ENCODE results near the gene PCNA. TPM values are rescaled to one million over a fixed set of nuclear protein-coding genes. Genes with fewer than 3 reads are reported as not detected.

The PCNA gene
- total and polyA plus RNA-seq, 2 donors (not counting 1 experiment from before 2014, with no cell fraction given), result 31.7 to 73.4 TPM

DNA sequence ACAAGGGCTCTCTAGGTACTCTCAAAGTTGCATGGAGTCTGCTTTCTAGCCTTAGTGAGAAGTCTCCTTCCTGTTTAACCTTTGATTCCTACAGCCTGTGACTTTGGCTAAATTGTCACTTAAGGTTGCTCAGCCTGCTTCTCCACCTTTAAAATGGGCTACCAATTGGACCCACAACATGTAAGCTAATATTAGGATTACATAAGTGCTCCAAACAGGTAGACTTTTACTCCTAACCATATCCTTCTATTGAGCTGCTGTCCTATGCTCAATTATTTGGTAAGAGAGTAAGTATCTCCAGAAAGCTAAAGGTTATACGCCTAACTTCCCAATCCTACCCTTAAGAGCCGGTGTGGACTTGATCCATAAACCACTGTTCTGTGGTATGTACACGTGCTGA, 2.9 kb downstream of the PCNA start:
- no peak for TF ChIP-seq EZH2 (IDR thresholded peaks at IDR 0.05; ENCODE audit: borderline replicate concordance, insufficient read depth, low read depth, low read length, poor library complexity, severe bottlenecking)
- TF ChIP-seq, protein P1, sequence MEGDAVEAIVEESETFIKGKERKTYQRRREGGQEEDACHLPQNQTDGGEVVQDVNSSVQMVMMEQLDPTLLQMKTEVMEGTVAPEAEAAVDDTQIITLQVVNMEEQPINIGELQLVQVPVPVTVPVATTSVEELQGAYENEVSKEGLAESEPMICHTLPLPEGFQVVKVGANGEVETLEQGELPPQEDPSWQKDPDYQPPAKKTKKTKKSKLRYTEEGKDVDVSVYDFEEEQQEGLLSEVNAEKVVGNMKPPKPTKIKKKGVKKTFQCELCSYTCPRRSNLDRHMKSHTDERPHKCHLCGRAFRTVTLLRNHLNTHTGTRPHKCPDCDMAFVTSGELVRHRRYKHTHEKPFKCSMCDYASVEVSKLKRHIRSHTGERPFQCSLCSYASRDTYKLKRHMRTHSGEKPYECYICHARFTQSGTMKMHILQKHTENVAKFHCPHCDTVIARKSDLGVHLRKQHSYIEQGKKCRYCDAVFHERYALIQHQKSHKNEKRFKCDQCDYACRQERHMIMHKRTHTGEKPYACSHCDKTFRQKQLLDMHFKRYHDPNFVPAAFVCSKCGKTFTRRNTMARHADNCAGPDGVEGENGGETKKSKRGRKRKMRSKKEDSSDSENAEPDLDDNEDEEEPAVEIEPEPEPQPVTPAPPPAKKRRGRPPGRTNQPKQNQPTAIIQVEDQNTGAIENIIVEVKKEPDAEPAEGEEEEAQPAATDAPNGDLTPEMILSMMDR (IDR thresholded peaks at IDR 0.05), result no peak
- Histone ChIP-seq H3K79me2 (ENCODE audit: control insufficient read depth, insufficient read depth, low read length) (peaks cover 38% of the 10 kb centered on the region), H3K9me3 (ENCODE audit: control extremely low read depth in 1 of 3, control insufficient read depth in 2 of 3, insufficient read depth in 1 of 3, low read length in 2 of 3) (no peaks in the 10 kb centered on the region), H3K27me3 (replicated peaks in 1 of 4; ENCODE audit: control extremely low read depth in 1 of 4, control insufficient read depth in 3 of 4, insufficient read depth in 4 of 4, low read length in 3 of 4) (no peaks in the 10 kb centered on the region), H3K36me3 (replicated peaks in 1 of 2; ENCODE audit: control extremely low read depth in 1 of 2, control insufficient read depth in 1 of 2, extremely low read depth in 1 of 2, insufficient read depth in 2 of 2, low read length in 1 of 2) (peaks cover 1 to 26% of the 10 kb centered on the region in 2 experiments), H3K9ac (ENCODE audit: low read length) (no peak overlapping the region), H2AFZ (ENCODE audit: insufficient read depth, low read depth, low read length, poor library complexity, severe bottlenecking) (no peak overlapping the region), H3K4me3 (ENCODE audit: control extremely low read depth in 1 of 5, extremely low read depth in 1 of 5, insufficient read depth in 1 of 5, low read depth in 2 of 5, low read length in 4 of 5) (no peak overlapping the region), H3K4me1 (ENCODE audit: control insufficient read depth in 2 of 2, insufficient read depth in 2 of 2, low read length in 2 of 2) (peaks cover 22 to 23% of the 10 kb centered on the region in 2 donors), H4K20me1 (ENCODE audit: control insufficient read depth, insufficient read depth, low read length, poor library complexity, severe bottlenecking) (peaks cover 19% of the 10 kb centered on the region), H3K4me2 (replicated peaks; ENCODE audit: low read depth, low read length, poor library complexity, severe bottlenecking) (no peak overlapping the region), H3K27ac (ENCODE audit: low read length in 2 of 2) (no peak overlapping the region)
- H3K4me1 Mint-ChIP-seq, result peaks cover 36% of the 10 kb centered on the region
- WGBS (ENCODE audit: insufficient coverage), result no CpG with 5 or more reads among the region's 3 CpGs
- ChIA-PET CTCF (interaction anchor here (0.9 to 4.4 kb wide), 3 partner anchors 16 to 508 kb away, joined by 3 to 25 read pairs (median 7); no protein-coding TSS in a partner anchor), POLR2A (no interaction called here)
- intact Hi-C loops (cut with micrococcal nuclease), result no loop called here
- H3K27ac Mint-ChIP-seq, result no peak overlapping the region
- no peaks in the 10 kb centered on the region for H3K9me3 Mint-ChIP-seq (ENCODE audit: insufficient read depth)
- no peak for ATAC-seq (ENCODE audit: low read depth)
- no peak overlapping the region for H3K4me3 Mint-ChIP-seq
- H3K27me3 Mint-ChIP-seq, result no peaks in the 10 kb centered on the region
- no peak for DNase-seq

DNA sequence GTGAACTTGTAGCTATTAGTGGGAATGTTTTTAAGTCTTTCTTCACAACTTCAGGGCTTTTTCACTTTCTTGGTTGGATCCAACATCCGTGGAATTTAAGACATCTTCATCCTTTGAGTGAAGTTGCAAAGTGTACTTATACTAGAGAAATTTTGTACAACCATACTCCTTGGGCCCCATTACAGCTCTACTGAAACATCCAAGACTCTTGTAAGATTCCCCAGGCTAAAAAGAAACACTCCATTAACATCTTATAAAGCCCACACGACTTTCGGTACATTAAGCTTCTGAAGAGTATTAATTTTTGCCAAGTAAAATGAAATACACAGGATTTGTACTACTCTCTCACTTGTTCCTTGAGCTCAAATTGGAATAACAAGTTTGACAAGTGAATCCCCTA, 5.4 kb downstream of the PCNA start:
- peaks cover 26% of the 10 kb centered on the region for H3K4me1 Mint-ChIP-seq
- ChIA-PET POLR2A (no interaction called here), CTCF (interaction anchor here (0.5 to 0.8 kb wide), 2 partner anchors 109 to 139 kb away, joined by 4 read pairs; no protein-coding TSS in a partner anchor)
- peaks cover 21 to 26% of the 10 kb centered on the region in 2 donors for H3K4me1 ChIP-seq (ENCODE audit: control insufficient read depth in 2 of 2, insufficient read depth in 2 of 2, low read length in 2 of 2)
- ATAC-seq (ENCODE audit: low read depth), result no peak
- H3K36me3 ChIP-seq (replicated peaks in 1 of 2; ENCODE audit: control extremely low read depth in 1 of 2, control insufficient read depth in 1 of 2, extremely low read depth in 1 of 2, insufficient read depth in 2 of 2, low read length in 1 of 2), result peaks cover 3 to 41% of the 10 kb centered on the region in 2 experiments
- no peaks in the 10 kb centered on the region for H3K9me3 ChIP-seq (ENCODE audit: control extremely low read depth in 1 of 3, control insufficient read depth in 2 of 3, insufficient read depth in 1 of 3, low read length in 2 of 3)
- H3K9ac ChIP-seq (ENCODE audit: low read length), result no peak overlapping the region
- no peak overlapping the region for H3K4me2 ChIP-seq (replicated peaks; ENCODE audit: low read depth, low read length, poor library complexity, severe bottlenecking)
- TF ChIP-seq EZH2 (IDR thresholded peaks at IDR 0.05; ENCODE audit: borderline replicate concordance, insufficient read depth, low read depth, low read length, poor library complexity, severe bottlenecking), result no peak
- TF ChIP-seq, protein P1 (IDR thresholded peaks at IDR 0.05), result no peak
- no peak for DNase-seq
- H4K20me1 ChIP-seq (ENCODE audit: control insufficient read depth, insufficient read depth, low read length, poor library complexity, severe bottlenecking), result peaks cover 19% of the 10 kb centered on the region
- H3K79me2 ChIP-seq (ENCODE audit: control insufficient read depth, insufficient read depth, low read length), result peaks cover 43% of the 10 kb centered on the region
- H3K27ac Mint-ChIP-seq, result peak overlapping the region; percentile 24
- H2AFZ ChIP-seq (ENCODE audit: insufficient read depth, low read depth, low read length, poor library complexity, severe bottlenecking), result no peak overlapping the region
- no peaks in the 10 kb centered on the region for H3K27me3 ChIP-seq (replicated peaks in 1 of 4; ENCODE audit: control extremely low read depth in 1 of 4, control insufficient read depth in 3 of 4, insufficient read depth in 4 of 4, low read length in 3 of 4)
- H3K27me3 Mint-ChIP-seq, result no peaks in the 10 kb centered on the region
- H3K4me3 Mint-ChIP-seq, result peak overlapping the region; percentile 17
- H3K4me3 ChIP-seq (ENCODE audit: control extremely low read depth in 1 of 5, extremely low read depth in 1 of 5, insufficient read depth in 1 of 5, low read depth in 2 of 5, low read length in 4 of 5), result no peak overlapping the region
- H3K27ac ChIP-seq (ENCODE audit: low read length in 2 of 2), result no peak overlapping the region
- intact Hi-C loops (cut with micrococcal nuclease), result no loop called here
- no CpG with 5 or more reads among the region's 3 CpGs for WGBS (ENCODE audit: insufficient coverage)
- no peaks in the 10 kb centered on the region for H3K9me3 Mint-ChIP-seq (ENCODE audit: insufficient read depth)

Data from B cell (primary cell).